NCI-H2081 (cell line): ENCODE data around the gene TAGAP.
A peak's percentile ranks its signal among the peaks of the same experiment; 100 is the strongest.
"Not testable (repeated sequence)": the region's sequence is repeated elsewhere in the genome, so short reads cannot be mapped to it uniquely, and the experiment has no call there.

Experiments used
- DNase-seq, 2 experiments: peaks; one replicate each; lab custom pipeline; 2025; lab: John Stamatoyannopoulos, UW

Gene TAGAP

DNA sequence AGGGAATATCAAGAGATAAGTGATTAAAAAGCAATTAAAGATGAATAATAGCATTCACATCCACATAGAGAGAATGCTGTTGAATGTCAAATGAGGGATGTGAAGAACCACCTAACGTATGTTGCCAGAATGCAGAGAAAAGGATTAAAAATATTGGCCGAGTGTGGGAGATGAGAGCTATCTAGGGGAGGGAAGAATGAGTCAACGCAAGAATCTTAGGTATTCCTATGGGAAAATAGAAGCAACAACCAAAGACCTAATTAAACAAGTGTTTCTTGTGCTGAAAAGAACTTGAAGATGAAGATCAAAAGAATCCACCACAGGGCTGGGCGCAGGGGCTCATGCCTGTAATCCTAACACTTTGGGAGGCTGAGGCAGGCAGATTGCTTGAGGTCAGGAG lies 32.6 kb downstream of the TAGAP start:
- no peak for DNase-seq

DNA sequence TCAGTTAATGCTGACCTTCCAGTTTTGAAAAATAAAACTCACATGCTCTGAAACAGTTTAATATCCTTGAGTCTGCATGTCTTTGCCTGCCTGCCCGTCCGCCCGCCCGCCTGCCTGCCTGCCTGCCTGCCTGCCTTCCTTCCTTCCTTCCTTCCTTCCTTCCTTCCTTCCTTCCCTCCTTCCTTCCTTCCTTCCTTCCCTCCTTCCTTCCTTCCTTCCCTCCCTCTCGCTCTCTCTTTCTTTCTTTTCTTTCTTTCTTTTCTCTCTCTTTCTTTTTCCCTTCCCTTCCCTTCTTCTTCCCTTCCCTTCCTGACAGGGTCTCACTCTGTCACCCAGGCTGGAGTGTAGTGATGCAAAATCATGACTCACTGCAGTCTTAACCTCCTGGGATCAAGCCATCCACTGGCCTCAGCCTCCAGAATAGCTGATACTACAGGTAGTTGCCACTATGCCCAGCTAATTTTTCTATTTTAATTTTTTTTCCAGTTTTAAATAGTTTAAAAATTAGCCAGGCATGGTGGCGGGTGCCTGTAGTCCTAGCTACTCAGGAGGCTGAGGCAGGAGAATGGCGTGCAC lies 34.7 kb downstream of the TAGAP start:
- DNase-seq = not testable (repeated sequence)

GRCh38 chr6:159008656-159009288 lies 36.0 kb downstream of the TAGAP start:
- DNase-seq = no peak

GRCh38 chr6:159007510-159007909 lies 37.3 kb downstream of the TAGAP start:
- DNase-seq = no peak

- DNase-seq = no peak
Measured at GRCh38 chr6:159005436-159005835, 39.4 kb downstream of the TAGAP start.

DNA sequence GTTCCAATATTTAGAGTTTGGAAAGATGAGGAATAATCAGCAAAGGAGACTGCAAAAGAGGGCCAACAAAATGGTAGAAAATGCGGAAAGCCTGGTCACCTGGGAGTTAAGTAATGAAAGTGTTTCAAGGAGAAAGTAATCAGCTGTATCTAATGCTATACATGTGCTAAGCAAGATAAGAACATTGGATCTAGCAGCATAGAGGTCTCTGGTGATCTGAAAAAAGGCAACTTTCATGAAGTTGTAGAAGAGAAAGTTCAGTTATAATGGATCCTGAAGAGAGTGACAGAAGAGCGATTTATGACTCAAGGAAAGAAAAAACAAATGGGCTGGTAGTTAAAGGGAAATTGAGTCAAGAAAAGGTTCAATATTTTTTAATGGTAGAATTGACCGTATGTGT lies 40.2 kb downstream of the TAGAP start:
- DNase-seq = no peak

DNA sequence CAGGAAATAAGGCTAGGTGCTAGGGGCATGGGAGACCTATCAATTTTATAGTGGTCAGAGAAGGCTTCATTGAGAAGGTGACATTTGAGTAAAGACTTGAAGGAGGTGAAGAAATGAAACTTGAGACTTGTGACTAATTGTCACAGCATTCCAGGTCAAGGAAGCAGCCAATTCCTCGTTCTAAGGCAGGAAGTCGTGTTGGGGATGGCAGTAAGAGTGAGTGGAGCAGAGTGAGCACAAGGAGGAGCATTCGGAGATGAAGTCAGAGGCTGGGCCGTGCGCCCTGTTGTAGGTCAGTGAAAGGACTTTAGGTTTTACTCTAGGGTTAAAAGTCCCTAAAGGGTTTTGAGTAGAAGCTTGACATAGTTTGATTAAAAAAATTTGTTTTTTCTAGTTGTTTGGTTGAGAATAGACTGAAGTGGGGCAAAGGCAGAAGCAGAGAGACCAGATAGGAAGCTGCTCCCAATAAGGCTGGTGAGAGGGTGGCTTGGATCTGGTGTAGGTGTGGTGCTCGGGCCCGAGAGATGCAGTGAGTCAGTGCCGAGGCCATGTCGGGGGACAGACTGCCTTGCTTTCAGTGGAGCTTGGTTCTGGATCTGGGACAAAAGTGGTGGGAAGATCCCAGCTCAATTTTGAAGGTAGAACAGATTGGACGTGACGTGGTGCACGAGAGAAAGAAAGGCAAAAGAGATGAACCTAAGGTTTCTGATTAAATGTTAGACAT lies 42.2 kb downstream of the TAGAP start:
- no peak for DNase-seq

- DNase-seq = peak; percentile 94 to 95
Measured at GRCh38 chr6:158999666-159000403, 45.0 kb downstream of the TAGAP start, which contains the start of gene RSPH3. RSPH3 (minus strand) TSS chr6:159000202; CDS start chr6:158999550, 652 bp downstream.

DNA sequence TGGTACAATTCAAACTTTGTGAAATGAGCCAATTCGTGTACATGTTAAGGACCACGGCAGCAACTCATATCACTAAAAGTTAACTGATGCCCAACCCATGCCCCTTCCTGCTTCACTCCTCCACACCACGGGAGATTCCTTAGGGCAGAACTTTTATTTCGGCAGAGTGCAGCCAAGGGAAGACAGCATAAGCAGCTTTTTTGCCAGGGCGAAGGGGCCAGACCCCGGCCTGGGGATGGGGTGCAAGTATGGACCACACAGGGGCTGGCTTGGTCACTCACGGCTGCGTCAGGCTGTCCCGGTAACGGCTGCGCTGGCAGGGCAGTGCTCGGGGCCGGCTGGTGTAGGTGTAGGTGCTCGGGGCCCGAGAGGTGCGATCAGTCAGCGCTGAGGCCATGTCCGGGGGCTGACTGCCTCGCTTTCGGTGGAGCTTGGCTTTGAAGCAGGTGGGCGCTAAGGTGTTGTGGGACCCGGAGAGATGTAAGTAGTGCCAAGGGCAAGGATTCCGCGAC lies 45.6 kb downstream of the TAGAP start:
- no peak for DNase-seq

- no peak for DNase-seq
Measured at GRCh38 chr6:158996856-158997255, 47.9 kb downstream of the TAGAP start.

DNA sequence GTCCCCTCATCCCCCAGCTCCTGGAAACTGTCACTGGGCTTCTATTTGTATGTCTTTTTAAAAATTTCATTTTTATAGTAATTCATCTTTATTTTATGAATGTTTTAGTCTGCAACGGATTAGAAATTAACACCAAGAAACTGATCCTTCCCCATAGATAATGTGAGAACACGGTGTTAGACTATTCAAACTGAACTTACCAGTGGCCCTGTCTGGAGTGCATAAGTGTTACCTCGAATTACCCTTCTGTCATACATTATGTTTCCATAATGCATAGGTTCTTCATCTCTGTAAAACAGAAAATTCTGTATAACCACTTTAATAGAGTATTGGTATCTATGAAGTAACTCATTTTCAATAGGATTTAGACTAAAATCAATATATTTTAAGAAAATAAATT lies 51.2 kb downstream of the TAGAP start:
- DNase-seq = no peak

- DNase-seq = no peak
Measured at GRCh38 chr6:158991017-158991723, 53.6 kb downstream of the TAGAP start.

- DNase-seq = not testable (repeated sequence)
Measured at GRCh38 chr6:158989711-158990110, 55.1 kb downstream of the TAGAP start.

- no peak for DNase-seq
Measured at GRCh38 chr6:158988477-158988876, 56.3 kb downstream of the TAGAP start.

DNA sequence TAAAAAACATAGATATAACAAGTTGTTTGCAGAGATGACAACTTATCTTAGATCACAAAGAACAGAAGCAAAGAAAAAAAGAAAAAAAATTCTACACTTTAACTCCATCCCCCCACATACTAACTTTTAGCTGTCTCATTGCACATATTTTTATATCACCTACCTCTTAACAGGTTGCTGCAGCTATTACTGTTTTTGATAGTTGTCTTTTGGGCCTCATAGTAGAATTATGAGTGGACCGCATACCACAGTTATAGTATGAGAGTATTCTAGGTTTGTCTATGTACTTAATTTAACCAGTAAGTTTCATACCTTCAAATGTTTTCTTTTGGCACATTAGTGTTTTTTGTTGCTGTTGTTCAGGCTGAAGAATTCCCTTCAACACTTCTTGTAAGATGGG lies 57.1 kb downstream of the TAGAP start:
- no peak for DNase-seq
